K562 (cell line): ENCODE data around the gene NSUN6. TPM values are rescaled to one million over a fixed set of nuclear protein-coding genes. Genes with fewer than 3 reads are reported as not detected.
A peak's percentile ranks its signal among the peaks of the same experiment; 100 is the strongest.

Experiments
- ATF4 ChIP-seq: fragments of 450-650 bp; formaldehyde crosslinking; IDR thresholded peaks from 2 replicates; pipeline ENCODE4 v1.4.0; 2022; ENCODE audit warnings: mild to moderate bottlenecking, moderate library complexity
- BACH1 ChIP-seq: fragments of 200-800 bp; sonication (Bioruptor generic); IDR thresholded peaks from 2 replicates; pipeline ENCODE4 v1.6.1; 2016; ENCODE audit warnings: missing genetic modification characterization, missing compliant biosample characterization
- FOSL1 ChIP-seq: fragments of 200-800 bp; sonication (Bioruptor generic); conservative IDR thresholded peaks from 2 replicates; pipeline ENCODE4 v1.6.1; 2016; ENCODE audit warnings: missing genetic modification characterization, missing compliant biosample characterization
- MAFG ChIP-seq: fragments of 450-650 bp; conservative IDR thresholded peaks from 2 replicates; pipeline ENCODE4 v1.6.1; 2016; ENCODE audit warnings: missing genetic modification characterization, missing compliant biosample characterization
- SMAD1 ChIP-seq: fragments of 150-350 bp; IDR thresholded peaks from 2 replicates; pipeline ENCODE4 v1.6.1; 2014; ENCODE audit warnings: low read length, low read depth; ENCODE audit not compliant: partially characterized antibody
- TAF15 ChIP-seq: fragments of 200-400 bp; formaldehyde crosslinking; IDR thresholded peaks from 2 replicates; pipeline ENCODE4 v1.6.1; 2017; ENCODE audit warnings: mild to moderate bottlenecking, low read depth, low read length, moderate library complexity
- ZC3H4 ChIP-seq: sonication (generic); formaldehyde crosslinking; IDR thresholded peaks from 2 replicates; pipeline ENCODE4 v1.9.0; 2021; ENCODE audit warnings: missing genetic modification reagents, borderline replicate concordance
- polyA plus RNA-seq, 8 experiments: library from polyadenylated mRNA; depleted of rRNA in 4 of 8; stranded (reverse) in 5 of 8; unstranded in 3 of 8; fragments of >200 nt; fragmentation: Nextera tagmentation in 2 of 8; fragmentation: Illumina TruSeq in 1 of 8; extraction: Ambion mirVana in 2 of 8; extraction: Trizol in 1 of 8; gene quantifications; 2 replicates each; pipeline versions ENCODE4 v1.2.1 to v1.2.3, GENCODE V29; 2011 to 2014; ENCODE audit warnings: inconsistent platforms in 1 of 8, missing spikeins in 1 of 8
- total RNA-seq, 7 experiments: library from RNA; depleted of rRNA in 6 of 7; stranded (reverse); fragments of >200 nt in 6 of 7; fragmentation: Illumina TruSeq in 2 of 7; extraction: Trizol in 2 of 7; gene quantifications; 2 replicates each; pipeline versions ENCODE4 v1.2.1 to v1.2.3, GENCODE V29; 2011 to 2021; ENCODE audit warnings: low replicate concordance in 1 of 7
- TF ChIP-seq, protein P1 (sequence below), 2 experiments: fragments of 450-650 bp in 1 of 2; sonication (generic) in 1 of 2; formaldehyde crosslinking in 1 of 2; IDR thresholded peaks in 1 of 2; conservative IDR thresholded peaks in 1 of 2; 2 replicates each; pipeline versions ENCODE4 v1.6.1 to v1.8.1; 2016 to 2023; ENCODE audit warnings: mild to moderate bottlenecking in 2 of 2, moderate library complexity in 2 of 2, inconsistent platforms in 1 of 2, missing genetic modification reagents in 1 of 2

Gene NSUN6
- total and polyA plus RNA-seq, 9 of the 15 experiments (the other 6 are each of a cell fraction or from before 2014, with no cell fraction given), result 12.5 to 33.1 (median 24.2) TPM

DNA sequence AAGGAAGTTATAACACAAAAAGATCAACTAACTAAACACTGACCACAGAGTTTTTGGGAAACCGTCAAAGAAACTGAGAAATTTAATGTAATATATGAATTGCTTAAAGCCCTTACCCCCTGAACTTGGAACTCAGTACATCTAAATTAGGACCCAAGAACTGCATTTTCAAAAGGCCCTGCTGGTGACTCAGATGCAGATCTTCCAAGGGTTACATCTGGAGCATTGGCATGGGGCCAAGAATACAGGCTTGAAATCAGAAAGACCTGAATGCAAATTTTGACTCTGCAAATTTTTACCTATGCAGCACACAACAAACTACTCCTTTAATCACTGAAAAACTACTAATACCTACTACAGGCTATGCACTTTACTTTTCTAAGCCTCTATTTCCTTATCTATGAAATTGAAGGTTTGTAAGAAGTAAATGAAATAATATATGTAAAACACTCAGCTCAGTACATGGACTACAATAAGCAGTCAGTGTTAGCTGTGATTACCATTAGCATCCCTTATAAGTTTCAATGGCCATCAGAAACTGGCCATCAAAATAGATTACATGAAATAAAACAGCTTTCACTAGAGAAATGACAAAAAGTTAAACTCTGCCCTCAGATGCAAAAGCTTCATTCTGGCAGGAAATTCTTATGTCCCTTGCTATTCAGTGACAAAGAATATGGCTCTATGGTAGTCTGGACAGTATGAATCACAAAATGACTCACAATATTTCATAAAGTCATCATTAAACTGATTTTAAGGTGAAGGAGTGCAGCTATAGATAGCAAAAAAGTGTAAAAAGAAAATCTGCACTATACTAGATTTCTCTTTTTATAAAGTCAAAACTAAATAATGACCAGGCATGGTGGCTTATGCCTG is 43.6 kb downstream of the NSUN6 start (continued):
- no peak for TF ChIP-seq BACH1
- no peak for TF ChIP-seq MAFG (tag)
- TF ChIP-seq TAF15, result no peak
- TF ChIP-seq, protein P1, sequence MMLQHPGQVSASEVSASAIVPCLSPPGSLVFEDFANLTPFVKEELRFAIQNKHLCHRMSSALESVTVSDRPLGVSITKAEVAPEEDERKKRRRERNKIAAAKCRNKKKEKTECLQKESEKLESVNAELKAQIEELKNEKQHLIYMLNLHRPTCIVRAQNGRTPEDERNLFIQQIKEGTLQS (IDR thresholded peaks at IDR 0.05), result 0 out of 2 replicates have a peak, but pooled peaks have one; percentile 19
- TF ChIP-seq, protein P1 (CRISPR knock-in tag; conservative IDR thresholded peaks at IDR 0.05), result no peak
- TF ChIP-seq ATF4 (CRISPR knock-in tag), result no peak
- TF ChIP-seq SMAD1, result peak; percentile 92
- TF ChIP-seq ZC3H4 (CRISPR knock-in tag), result no peak
- TF ChIP-seq FOSL1 (tag), result peak; percentile 46; the same call in 1 of the 2 replicates
